IMR-90 (cell line): Measurements from ENCODE around the gene NTNG2. TPM values are rescaled to one million over a fixed set of nuclear protein-coding genes. Genes with fewer than 3 reads are reported as not detected.

ENCODE experiments used
- ATAC-seq: fragments of 200-7000 bp; cut with Tn5 transposase; 2 replicates; pipeline ENCODE4 v1.9.1; 2020; ENCODE audit warnings: low read depth, mild to moderate bottlenecking, moderate library complexity
- BruUV-seq: library from RNA; stranded (reverse); fragments of 400-500 nt; replicated peaks from 2 replicates; lab custom pipeline; 2021; lab: Mats Ljungman, UMichigan
- CTCF ChIA-PET: fragments of 300-600 bp; formaldehyde crosslinking; extraction: SDS; loops from one replicate; lab custom pipeline; 2021; ENCODE audit warnings: antibody characterized with exemption; lab: Yijun Ruan, JAX
- POLR2A ChIA-PET: fragments of 300-600 bp; sonication (Branson Sonifier 250); formaldehyde crosslinking; loops from one replicate; lab custom pipeline; 2022; ENCODE audit warnings: antibody characterized with exemption; ENCODE audit not compliant: unreplicated experiment; lab: Charles Lee
- DNase-seq: peaks from one replicate; pipeline ENCODE4 v3.0.0; 2013
- H2AFZ ChIP-seq: replicated peaks from 2 replicates; pipeline ENCODE3; 2013; ENCODE audit warnings: low read length, mild to moderate bottlenecking; ENCODE audit not compliant: poor library complexity
- H2AK5ac ChIP-seq: 2 replicates; pipeline ENCODE4 v1.6.1; 2013; ENCODE audit warnings: low read depth, low read length, inconsistent platforms
- H2AK9ac ChIP-seq: replicated peaks from 2 replicates; pipeline ENCODE3; 2013; ENCODE audit warnings: mild to moderate bottlenecking, low read depth, low read length, moderate library complexity; ENCODE audit not compliant: poor library complexity
- H2BK120ac ChIP-seq: 2 replicates; pipeline ENCODE4 v1.6.1; 2013; ENCODE audit warnings: low read depth, low read length, inconsistent platforms
- H2BK15ac ChIP-seq: 3 replicates; pipeline ENCODE4 v1.6.1; 2013; ENCODE audit warnings: low read depth, low read length, inconsistent platforms
- H2BK20ac ChIP-seq: 2 replicates; pipeline ENCODE4 v1.6.1; 2013; ENCODE audit warnings: low read depth, mild to moderate bottlenecking, inconsistent platforms, low read length, moderate library complexity
- H2BK5ac ChIP-seq: 2 replicates; pipeline ENCODE4 v1.6.1; 2013; ENCODE audit warnings: mild to moderate bottlenecking, low read depth, low read length, inconsistent platforms; ENCODE audit not compliant: poor library complexity, severe bottlenecking
- H3K14ac ChIP-seq: replicated peaks from 2 replicates; pipeline ENCODE4 v1.6.1; 2013; ENCODE audit warnings: low read depth, low read length, inconsistent platforms
- H3K18ac ChIP-seq: 2 replicates; pipeline ENCODE4 v1.6.1; 2013; ENCODE audit warnings: low read depth, low read length, control low read depth
- H3K23ac ChIP-seq: 2 replicates; pipeline ENCODE4 v1.6.1; 2013; ENCODE audit warnings: low read depth, low read length, inconsistent platforms
- H3K27ac ChIP-seq: 2 replicates; pipeline ENCODE4 v1.5.1; 2013; ENCODE audit warnings: mild to moderate bottlenecking, control low read depth, low read length; ENCODE audit not compliant: insufficient read depth
- H3K27me3 ChIP-seq: 2 replicates; pipeline ENCODE4 v1.6.1; 2013; ENCODE audit warnings: low read length; ENCODE audit not compliant: control insufficient read depth, insufficient read depth
- H3K36me3 ChIP-seq: 2 replicates; pipeline ENCODE4 v1.6.1; 2013; ENCODE audit warnings: low read length, mixed read lengths; ENCODE audit not compliant: control insufficient read depth, insufficient read depth
- H3K4ac ChIP-seq: 2 replicates; pipeline ENCODE4 v1.6.1; 2013; ENCODE audit warnings: low read depth, low read length, inconsistent platforms
- H3K4me1 ChIP-seq: 2 replicates; pipeline ENCODE4 v1.6.1; 2013; ENCODE audit warnings: low read length, mixed read lengths; ENCODE audit not compliant: control insufficient read depth, insufficient read depth
- H3K4me2 ChIP-seq: 2 replicates; pipeline ENCODE4 v1.6.1; 2013; ENCODE audit warnings: low read depth, mild to moderate bottlenecking, control low read depth, low read length, moderate library complexity
- H3K4me3 ChIP-seq: 2 replicates; pipeline ENCODE4 v1.5.1; 2013; ENCODE audit warnings: low read depth, mild to moderate bottlenecking, control low read depth, low read length, moderate library complexity; ENCODE audit not compliant: insufficient read depth
- H3K56ac ChIP-seq: 2 replicates; pipeline ENCODE4 v1.6.1; 2013; ENCODE audit warnings: low read length, inconsistent platforms; ENCODE audit not compliant: insufficient read depth; ENCODE audit errors: extremely low read depth
- H3K79me1 ChIP-seq, 2 experiments: 2 replicates each; pipeline ENCODE4 v1.6.1; 2013; ENCODE audit warnings: low read length in 2 of 2, inconsistent platforms in 1 of 2, low read depth in 1 of 2
- H3K9ac ChIP-seq: 2 replicates; pipeline ENCODE4 v1.6.1; 2013; ENCODE audit warnings: low read depth, low read length, control low read depth
- H3K9me1 ChIP-seq: 2 replicates; pipeline ENCODE4 v1.6.1; 2013; ENCODE audit warnings: low read length, inconsistent platforms; ENCODE audit not compliant: insufficient read depth
- H3K9me3 ChIP-seq: 2 replicates; pipeline ENCODE4 v1.6.1; 2013; ENCODE audit warnings: low read length; ENCODE audit not compliant: control insufficient read depth, insufficient read depth
- H4K20me1 ChIP-seq: 2 replicates; pipeline ENCODE4 v1.6.1; 2013; ENCODE audit warnings: low read length, inconsistent platforms; ENCODE audit not compliant: insufficient read depth
- H4K5ac ChIP-seq: 2 replicates; pipeline ENCODE4 v1.6.1; 2013; ENCODE audit warnings: mild to moderate bottlenecking, low read depth, low read length, control low read depth
- H4K8ac ChIP-seq, 2 experiments: 2 replicates each; pipeline ENCODE4 v1.6.1; 2013; ENCODE audit warnings: low read depth in 2 of 2, low read length in 2 of 2, control low read depth in 1 of 2, inconsistent platforms in 1 of 2
- H4K91ac ChIP-seq: 2 replicates; pipeline ENCODE4 v1.6.1; 2013; ENCODE audit warnings: low read depth, low read length, inconsistent platforms; ENCODE audit not compliant: insufficient read depth
- CEBPB ChIP-seq: IDR thresholded peaks from 2 replicates; pipeline ENCODE4 v1.6.1; 2012; ENCODE audit warnings: low read depth, low read length, improper control_type of control experiment
- CHD1 ChIP-seq: IDR thresholded peaks from 2 replicates; pipeline ENCODE4 v1.6.1; 2012; ENCODE audit warnings: low read depth, low read length, improper control_type of control experiment
- CTCF ChIP-seq: conservative IDR thresholded peaks from 2 replicates; pipeline ENCODE4 v1.5.1; 2012; ENCODE audit warnings: mild to moderate bottlenecking, low read depth, low read length, improper control_type of control experiment
- FOS ChIP-seq: fragments of 150-350 bp; IDR thresholded peaks from 2 replicates; pipeline ENCODE4 v1.6.1; 2016; ENCODE audit warnings: low read depth, low read length
- MAZ ChIP-seq: IDR thresholded peaks from 2 replicates; pipeline ENCODE4 v1.6.1; 2012; ENCODE audit warnings: low read depth, mild to moderate bottlenecking, low read length, improper control_type of control experiment, moderate library complexity, borderline replicate concordance
- MXI1 ChIP-seq: IDR thresholded peaks from 2 replicates; pipeline ENCODE4 v1.6.1; 2012; ENCODE audit warnings: low read depth, mild to moderate bottlenecking, low read length, moderate library complexity, borderline replicate concordance
- NFE2L2 ChIP-seq: fragments of 150-350 bp; IDR thresholded peaks from 2 replicates; pipeline ENCODE4 v1.6.1; 2016; ENCODE audit warnings: low read depth, mild to moderate bottlenecking, low read length
- POLR2A ChIP-seq: IDR thresholded peaks from 2 replicates; pipeline ENCODE4 v1.6.1; 2012; ENCODE audit warnings: mild to moderate bottlenecking, low read depth, low read length
- RAD21 ChIP-seq: IDR thresholded peaks from 2 replicates; pipeline ENCODE4 v1.6.1; 2012; ENCODE audit warnings: low read length, improper control_type of control experiment
- RFX5 ChIP-seq: IDR thresholded peaks from 2 replicates; pipeline ENCODE4 v1.8.0; 2012; ENCODE audit warnings: low read depth, mild to moderate bottlenecking, low read length, moderate library complexity
- SMC3 ChIP-seq: fragments of 150-350 bp; IDR thresholded peaks from 2 replicates; pipeline ENCODE4 v1.6.1; 2016; ENCODE audit warnings: low read depth, mild to moderate bottlenecking, antibody characterized with exemption, low read length, moderate library complexity
- WGBS, 2 experiments: methylation state at CpG; one replicate each; pipeline versions ENCODE4 v1.1.5 to v1.1.7; 2013; ENCODE audit warnings: missing lambda C conversion rate in 2 of 2; ENCODE audit not compliant: insufficient read length in 1 of 2; ENCODE audit errors: extremely low coverage in 2 of 2; 5-methylcytosine and 5-hydroxymethylcytosine counted together
- dilution Hi-C: fragments of 300-500 bp; cut with HindIII; formaldehyde crosslinking; loops from one replicate; pipeline ENCODE4 v1.14.3; 2018; ENCODE audit warnings: low sequenced_read_pairs; ENCODE audit not compliant: unreplicated experiment
- in situ Hi-C: fragments of 300-500 bp; cut with MboI; formaldehyde crosslinking; loops from 3 replicates; pipeline ENCODE4 v1.14.3; 2019; ENCODE audit warnings: low sequenced_read_pairs, inconsistent platforms, mixed read lengths
- intact Hi-C: fragments of 100-400 bp; cut with micrococcal nuclease; formaldehyde crosslinking; loops from 2 replicates; pipeline ENCODE4 v1.10.0; 2022
- polyA plus RNA-seq, 3 experiments: library from polyadenylated mRNA; depleted of rRNA; stranded (reverse); fragments of >200 nt; gene quantifications; 2 replicates each; pipeline ENCODE4 v1.2.3, GENCODE V29; 2012; ENCODE audit warnings: low replicate concordance in 1 of 3
- total RNA-seq: library from RNA; depleted of rRNA; stranded (reverse); fragments of >200 nt; gene quantifications from 2 replicates; pipeline ENCODE4 v1.2.3, GENCODE V29; 2012
- TF ChIP-seq, protein P1 (sequence below): fragments of 150-350 bp; IDR thresholded peaks from 2 replicates; pipeline ENCODE4 v1.6.1; 2016; ENCODE audit warnings: low read depth, mild to moderate bottlenecking, low read length, moderate library complexity, borderline replicate concordance
- TF ChIP-seq, protein P2 (sequence below): fragments of 150-350 bp; IDR thresholded peaks from 2 replicates; pipeline ENCODE4 v1.6.1; 2017; ENCODE audit warnings: mild to moderate bottlenecking, antibody characterized with exemption, low read length, low read depth

NTNG2 gene
- total and polyA plus RNA-seq, 2 of the 4 experiments (the other 2 are of a cell fraction) = 0.54 to 0.84 TPM

DNA sequence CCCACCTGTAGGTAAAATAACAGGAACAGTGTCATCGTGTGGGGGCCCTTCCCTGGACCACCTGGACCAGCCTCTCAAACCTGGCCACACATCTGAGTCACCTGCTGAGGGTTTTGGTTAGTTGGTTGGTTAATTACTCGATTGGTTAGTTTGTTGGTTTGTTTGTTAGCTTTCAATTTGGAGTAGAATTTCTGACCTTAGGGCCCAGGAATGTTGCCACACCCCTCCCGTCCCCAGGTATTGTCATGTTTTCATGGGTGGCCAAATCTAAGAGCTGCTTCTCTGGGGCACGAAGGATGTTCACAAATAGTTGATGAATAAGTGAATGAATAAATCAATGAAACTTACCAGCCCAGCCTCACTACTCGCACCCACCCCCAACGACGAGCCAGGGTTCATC is 21.9 kb downstream of the NTNG2 start:
- Histone ChIP-seq H2BK5ac (no peak overlapping the region), H3K14ac (no peak overlapping the region), H4K8ac (no peak overlapping the region), H3K36me3 (no peaks in the 10 kb centered on the region), H2AK9ac (no peak overlapping the region), H3K79me1 (no peaks in the 10 kb centered on the region), H3K4ac (no peak overlapping the region), H3K23ac (no peak overlapping the region), H4K5ac (no peak overlapping the region), H3K27me3 (peaks cover 67% of the 10 kb centered on the region), H3K4me1 (no peaks in the 10 kb centered on the region), H4K20me1 (no peaks in the 10 kb centered on the region; the same call in none of the 2 replicates), H3K56ac (no peak overlapping the region), H2AFZ (no peak overlapping the region), H3K18ac (no peak overlapping the region), H2BK15ac (no peak overlapping the region), H3K4me2 (no peak overlapping the region), H3K9me1 (no peaks in the 10 kb centered on the region; the same call in 1 of the 2 replicates), H4K91ac (no peak overlapping the region), H2AK5ac (no peak overlapping the region), H3K4me3 (no peak overlapping the region), H2BK120ac (no peak overlapping the region), H2BK20ac (no peak overlapping the region), H3K9me3 (no peaks in the 10 kb centered on the region), H3K27ac (no peak overlapping the region), H3K9ac (no peak overlapping the region)
- WGBS, 2 experiments = no CpG with 5 or more reads among the region's 7 CpGs
- dilution Hi-C loops (no loop called here), in situ Hi-C loops (no loop called here), intact Hi-C loops (no loop called here)
- ATAC-seq (no peak), DNase-seq (no peak)
- no TSS peak for BruUV-seq
- TF ChIP-seq POLR2A (no peak), CTCF (no peak), RFX5 (no peak), MXI1 (no peak), RAD21 (no peak), SMC3 (no peak), CEBPB (no peak), NFE2L2 (no peak), MAZ (no peak), CHD1 (no peak), FOS (no peak)
- TF ChIP-seq, protein P1, sequence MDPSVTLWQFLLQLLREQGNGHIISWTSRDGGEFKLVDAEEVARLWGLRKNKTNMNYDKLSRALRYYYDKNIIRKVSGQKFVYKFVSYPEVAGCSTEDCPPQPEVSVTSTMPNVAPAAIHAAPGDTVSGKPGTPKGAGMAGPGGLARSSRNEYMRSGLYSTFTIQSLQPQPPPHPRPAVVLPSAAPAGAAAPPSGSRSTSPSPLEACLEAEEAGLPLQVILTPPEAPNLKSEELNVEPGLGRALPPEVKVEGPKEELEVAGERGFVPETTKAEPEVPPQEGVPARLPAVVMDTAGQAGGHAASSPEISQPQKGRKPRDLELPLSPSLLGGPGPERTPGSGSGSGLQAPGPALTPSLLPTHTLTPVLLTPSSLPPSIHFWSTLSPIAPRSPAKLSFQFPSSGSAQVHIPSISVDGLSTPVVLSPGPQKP = no peak
- TF ChIP-seq, protein P2, sequence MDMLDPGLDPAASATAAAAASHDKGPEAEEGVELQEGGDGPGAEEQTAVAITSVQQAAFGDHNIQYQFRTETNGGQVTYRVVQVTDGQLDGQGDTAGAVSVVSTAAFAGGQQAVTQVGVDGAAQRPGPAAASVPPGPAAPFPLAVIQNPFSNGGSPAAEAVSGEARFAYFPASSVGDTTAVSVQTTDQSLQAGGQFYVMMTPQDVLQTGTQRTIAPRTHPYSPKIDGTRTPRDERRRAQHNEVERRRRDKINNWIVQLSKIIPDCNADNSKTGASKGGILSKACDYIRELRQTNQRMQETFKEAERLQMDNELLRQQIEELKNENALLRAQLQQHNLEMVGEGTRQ = no peak
- CTCF ChIA-PET = no interaction called here
- POLR2A ChIA-PET = no interaction called here
